GM19324 (cell line): ENCODE results near the gene GATB.

Experiments
- ATAC-seq: cut with Tn5 transposase; IDR thresholded peaks from one replicate; pipeline ENCODE4 v1.9.1; 2021; ENCODE audit warnings: mild to moderate bottlenecking, moderate library complexity; ENCODE audit not compliant: unreplicated experiment, low FRiP score

Gene GATB

DNA sequence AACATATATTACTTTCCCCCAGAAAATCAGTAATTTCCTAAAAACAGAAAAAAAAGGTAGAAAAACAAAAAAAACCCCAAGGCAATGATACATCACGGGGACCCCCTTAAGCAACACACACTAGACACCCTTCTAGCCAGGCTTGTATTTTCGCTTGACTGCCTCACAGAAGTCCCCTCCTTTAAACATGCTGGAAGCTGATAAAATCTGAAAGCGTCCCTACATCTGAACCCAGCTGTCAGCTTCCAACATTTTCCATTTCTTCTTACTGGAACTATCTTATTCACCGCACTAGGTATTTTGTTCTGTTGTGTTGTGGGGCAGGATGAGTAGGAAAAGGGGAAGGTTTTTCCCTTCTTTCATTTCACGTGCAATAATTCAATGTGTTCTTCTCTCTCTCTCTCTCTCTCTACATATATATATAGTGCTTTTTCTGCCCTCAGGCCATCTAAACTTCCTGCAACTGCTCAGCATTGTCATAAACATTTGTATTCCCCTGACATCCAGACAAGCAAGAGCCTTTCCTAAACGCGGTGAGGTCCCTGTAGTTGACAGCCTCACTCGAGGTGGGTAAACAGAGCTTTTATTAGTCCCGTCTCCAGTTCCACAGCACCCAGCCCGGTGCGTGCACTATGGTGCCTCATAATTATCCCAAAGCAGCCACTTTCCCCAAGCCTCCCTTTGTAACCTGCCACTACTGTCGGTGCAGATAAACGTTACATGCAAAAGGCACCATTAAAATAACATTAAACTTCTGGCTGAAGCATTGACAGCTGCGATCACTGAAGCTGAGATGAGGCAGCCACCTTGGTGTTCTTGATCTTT, 82.5 kb downstream of the GATB start:
- ATAC-seq, result no peak

DNA sequence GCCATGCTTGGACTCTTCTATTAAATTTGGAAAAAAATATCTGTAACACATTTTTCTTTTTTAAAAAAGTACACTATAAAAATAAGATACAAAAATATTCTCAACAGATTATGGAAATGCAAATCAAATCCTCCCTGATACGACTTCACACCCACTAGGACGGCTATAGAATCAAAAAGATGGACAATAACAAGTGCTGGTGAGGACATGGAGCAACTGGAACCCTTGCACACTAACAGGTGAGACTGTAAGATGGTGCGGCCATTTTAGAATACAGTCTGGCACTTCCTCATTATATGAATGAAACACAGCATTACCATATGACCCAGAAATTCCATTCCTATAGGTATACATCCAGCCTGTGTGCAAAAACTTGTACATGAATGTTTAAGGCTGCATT, 83.6 kb downstream of the GATB start:
- no peak for ATAC-seq

- ATAC-seq, result no peak
These were observed 84.5 kb downstream of the GATB start for GRCh38 chr4:151676301-151676700.

DNA sequence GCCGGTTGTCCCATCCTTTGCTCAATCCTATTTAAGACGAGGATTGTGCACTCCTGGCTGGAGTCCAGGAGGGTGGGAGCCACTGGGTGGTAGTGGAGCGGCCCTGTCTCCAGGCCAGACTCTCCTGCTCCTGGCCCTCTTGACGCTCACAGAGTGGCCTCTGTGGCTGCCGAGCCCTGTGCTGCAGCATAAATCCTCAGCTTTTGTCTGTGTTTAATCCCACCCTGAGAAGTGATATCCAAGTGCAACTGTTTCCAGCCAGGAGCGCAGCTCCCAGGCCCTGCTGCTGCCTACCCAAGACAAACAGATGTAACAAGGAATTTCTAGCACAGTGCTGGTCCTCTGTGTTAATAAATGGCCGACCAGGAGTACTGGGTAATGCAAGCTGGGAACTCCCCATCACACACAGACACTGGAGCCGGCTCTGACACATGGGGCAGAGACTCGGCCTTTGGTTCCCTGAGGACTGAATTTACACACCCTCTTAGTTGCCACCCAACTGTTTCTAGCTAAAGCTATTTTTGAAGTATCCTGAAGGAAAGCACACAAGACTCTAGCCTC, 85.3 kb downstream of the GATB start:
- no peak for ATAC-seq

- ATAC-seq, result no peak
These were observed 85.9 kb downstream of the GATB start for GRCh38 chr4:151674804-151675391.

- ATAC-seq, result no peak
These were observed 86.8 kb downstream of the GATB start for GRCh38 chr4:151673908-151674520.

- no peak for ATAC-seq
These were observed 87.8 kb downstream of the GATB start for GRCh38 chr4:151672996-151673395.

- no peak for ATAC-seq
These were observed 89.2 kb downstream of the GATB start for GRCh38 chr4:151671541-151672059.

DNA sequence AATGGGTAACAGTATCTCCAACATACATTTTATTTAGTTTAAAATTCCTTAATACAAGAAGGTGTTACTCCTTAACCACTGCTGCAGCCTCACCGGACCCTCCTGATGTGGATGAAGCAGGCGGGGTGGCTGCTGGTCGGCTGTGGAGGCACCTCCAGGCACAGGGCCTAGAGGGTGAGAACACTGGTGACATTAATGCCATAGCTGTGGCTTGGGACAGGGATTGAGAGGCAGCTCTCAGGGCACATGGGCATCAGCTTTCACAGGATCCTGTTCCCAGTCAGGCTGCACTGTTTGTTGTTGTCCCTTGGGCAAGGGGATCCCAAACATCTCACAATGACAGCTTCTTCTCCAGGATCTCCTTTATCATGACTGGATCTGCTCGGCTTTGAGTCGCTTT, 90.0 kb downstream of the GATB start:
- ATAC-seq, result no peak

DNA sequence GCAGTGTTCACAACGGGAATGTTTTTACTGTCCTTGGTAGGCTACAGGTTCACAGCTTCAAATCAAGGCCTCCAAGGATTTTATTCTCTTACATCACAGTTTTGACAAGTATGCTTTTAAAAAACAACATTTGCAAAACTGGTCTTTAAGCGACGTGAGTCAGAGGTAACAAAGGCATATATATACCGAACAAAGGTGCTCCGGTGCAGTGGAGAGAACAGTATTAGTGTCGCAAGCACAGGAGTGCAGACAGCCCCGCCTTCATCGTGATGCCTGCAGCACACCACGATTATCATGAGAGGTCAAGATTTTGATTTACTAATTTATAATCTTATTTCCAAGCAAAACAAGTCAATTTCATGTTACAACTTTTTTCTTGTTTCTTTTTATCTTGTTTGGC, 90.8 kb downstream of the GATB start:
- ATAC-seq, result no peak

- ATAC-seq, result no peak
These were observed 92.0 kb downstream of the GATB start for GRCh38 chr4:151668689-151669402.

DNA sequence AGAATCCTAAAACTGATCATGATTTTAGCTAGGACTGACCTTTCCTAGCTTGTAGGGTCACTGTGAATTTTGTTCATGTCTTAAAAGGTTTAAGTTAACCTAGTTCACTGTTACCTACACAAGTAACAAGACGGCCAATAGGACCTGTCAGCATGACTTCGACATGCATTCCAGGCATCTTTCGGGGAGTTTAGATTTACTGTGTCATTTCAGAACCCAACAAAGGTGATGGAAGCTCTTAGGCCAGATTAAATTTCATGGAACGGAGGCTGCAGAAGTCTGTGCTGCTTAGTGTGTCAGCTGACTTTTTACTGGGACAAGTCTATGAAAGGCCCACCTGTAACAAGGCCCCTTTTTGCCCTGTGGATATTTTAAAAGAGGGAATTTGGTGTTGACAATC, 93.1 kb downstream of the GATB start:
- no peak for ATAC-seq

DNA sequence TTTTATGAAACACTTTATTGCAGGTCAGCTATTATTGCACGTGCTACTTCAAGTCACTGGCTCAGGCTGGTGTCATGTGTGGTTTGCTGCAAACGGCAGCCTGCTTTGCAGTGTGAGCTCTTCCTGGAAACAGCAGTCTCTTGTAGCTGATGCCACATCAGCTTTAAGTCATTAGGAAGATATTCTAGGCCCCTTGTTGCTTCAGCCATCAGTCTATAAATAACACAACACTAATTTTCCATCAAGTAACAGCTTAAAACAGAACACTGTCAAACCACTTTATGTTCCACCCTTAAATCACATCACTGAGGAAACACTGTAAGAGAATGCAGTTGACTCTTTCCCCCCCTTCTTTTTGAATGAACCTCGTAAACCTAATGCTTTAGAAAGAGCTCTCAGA, 93.8 kb downstream of the GATB start:
- ATAC-seq, result no peak

DNA sequence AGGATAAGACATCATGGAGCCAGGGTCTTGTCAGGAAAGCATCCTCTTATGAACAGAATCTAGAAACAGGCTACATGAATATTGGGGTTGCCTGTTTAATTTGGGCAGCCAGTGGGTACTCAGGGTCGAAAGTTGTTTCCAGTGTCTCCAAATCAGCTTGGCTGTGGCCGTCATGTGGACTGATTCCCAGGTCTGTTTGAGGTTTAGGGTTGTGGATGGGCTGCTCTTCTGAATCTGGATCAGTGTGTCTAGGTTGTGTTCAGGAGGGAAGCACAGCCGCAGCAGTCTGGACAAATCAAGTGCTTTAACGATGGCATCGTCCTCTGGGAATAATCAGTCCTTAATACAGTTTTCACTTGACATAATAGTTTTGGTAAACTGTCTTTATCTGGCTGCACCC, 94.3 kb downstream of the GATB start:
- no peak for ATAC-seq

GRCh38 chr4:151665785-151666127, 95.1 kb downstream of the GATB start:
- no peak for ATAC-seq

DNA sequence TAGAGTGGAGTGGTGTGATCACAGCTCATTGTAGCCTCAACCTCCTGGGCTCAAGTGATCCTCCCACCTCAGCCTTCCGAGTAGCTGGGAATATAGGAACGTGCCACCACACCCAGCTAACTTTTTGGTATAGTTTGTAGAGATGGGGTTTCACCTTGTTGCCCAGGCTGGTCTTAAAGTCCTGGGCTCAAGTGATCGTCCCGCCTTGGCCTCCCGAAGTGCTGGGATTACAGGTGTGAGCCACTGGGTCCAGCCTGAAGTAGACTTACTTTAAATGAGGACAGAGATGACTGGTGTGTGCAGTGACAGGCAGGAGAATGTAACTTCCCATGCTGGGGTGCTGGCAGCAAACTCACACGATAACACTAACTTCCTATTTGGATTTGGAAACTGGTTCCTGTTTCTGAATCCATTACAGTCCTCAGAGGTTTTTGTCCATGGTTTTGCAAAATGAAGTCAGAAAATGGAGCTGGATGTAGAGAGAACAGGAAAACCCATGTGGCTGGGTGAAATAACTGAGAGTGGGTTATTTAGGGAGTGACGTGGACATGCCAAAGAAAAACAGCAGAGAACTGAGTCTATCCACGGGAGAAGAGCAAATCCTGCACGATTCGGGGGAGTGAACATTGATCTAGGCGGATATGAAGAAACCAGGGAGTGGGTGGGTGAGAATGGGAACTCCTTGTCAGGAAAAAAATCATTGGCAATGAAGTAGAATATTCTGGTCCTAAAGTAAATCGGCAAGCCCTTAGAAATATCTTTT, 95.6 kb downstream of the GATB start:
- ATAC-seq, result no peak

DNA sequence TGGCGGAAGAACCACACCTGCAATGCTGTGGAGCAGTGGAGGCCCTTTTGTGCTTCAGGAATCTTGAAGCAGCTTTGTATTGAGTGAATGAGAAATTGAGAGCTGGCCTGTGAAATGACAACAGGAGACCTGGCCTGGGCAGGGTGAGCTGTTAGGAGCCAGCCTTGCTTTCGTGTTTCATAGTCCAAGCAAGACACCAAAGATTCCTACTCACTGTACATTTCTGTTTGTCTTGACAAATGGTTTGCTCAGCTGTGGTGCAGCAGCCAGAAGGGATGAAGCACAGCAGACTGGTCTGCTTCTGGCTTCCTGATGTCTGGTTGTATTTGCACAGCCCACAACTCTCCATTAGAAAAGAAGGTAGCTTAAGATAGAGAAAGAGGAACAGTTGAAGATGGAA, 96.5 kb downstream of the GATB start:
- no peak for ATAC-seq

DNA sequence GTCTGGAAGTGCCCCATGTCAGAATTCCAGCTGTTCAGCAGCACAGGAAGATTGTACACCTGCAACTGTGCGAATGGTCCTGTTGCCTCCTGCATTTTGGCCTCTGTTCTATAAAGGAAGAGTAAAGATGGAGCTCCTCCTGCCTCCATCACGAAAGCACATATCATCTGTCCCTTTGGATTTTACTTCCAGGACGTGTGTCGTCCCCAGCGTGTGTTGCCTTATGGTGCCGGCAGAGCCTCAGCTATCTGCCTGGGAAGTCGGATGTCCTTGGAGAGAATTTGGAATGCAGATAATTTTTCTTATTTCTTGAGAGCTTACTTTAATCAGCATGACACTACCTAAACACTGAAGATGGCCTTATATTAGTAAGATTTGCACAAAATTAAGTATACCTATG, 97.7 kb downstream of the GATB start:
- no peak for ATAC-seq

GRCh38 chr4:151661873-151662272, 98.9 kb downstream of the GATB start:
- ATAC-seq, result no peak

GRCh38 chr4:151660676-151661075, 100.1 kb downstream of the GATB start:
- ATAC-seq, result no peak
